ENCODE measurements around the gene SPATS2.

SPATS2 gene

DNA sequence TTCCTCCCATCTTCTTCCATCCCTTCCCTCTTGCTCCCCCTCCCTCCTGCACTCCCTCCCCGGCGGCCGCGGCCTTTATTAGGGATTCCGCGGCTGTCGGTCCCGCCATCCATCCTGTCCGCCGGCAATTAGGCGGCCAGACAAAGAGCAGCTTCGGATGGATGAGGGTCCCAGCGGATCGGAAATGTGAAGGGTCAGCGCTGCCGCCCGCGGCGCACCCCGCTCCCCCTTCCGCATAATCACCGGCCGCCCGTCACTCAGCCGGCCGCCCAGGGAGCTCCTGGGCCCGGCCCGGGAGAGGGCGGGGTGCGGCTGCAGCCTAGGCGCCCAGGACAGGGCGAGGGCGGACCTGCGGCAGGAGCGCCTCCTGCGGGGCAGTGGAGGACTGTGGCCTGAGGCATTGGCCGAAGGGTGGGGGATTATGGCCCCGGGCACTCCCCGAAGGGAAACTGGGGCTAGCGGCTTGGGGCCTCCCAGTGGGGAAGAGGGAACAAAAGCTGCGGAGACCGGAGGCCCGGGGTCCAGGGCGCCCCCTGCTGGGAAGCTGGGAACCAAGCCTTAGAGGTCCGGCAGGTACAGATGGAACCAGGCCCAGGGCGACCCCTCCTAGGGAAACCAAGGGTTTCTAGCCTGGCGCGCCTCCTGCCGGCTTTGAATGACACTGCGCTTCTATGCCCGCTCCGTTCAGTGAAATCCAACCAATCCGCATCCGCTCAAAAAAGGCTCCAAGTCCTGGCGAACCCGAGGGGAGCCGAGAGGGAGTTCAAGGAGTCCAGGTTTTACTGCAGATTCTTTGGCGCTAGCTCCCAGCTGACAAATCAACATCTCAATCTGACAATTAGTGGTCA lies 25.0 kb upstream of the SPATS2 start:
- TF ChIP-seq, protein P1, sequence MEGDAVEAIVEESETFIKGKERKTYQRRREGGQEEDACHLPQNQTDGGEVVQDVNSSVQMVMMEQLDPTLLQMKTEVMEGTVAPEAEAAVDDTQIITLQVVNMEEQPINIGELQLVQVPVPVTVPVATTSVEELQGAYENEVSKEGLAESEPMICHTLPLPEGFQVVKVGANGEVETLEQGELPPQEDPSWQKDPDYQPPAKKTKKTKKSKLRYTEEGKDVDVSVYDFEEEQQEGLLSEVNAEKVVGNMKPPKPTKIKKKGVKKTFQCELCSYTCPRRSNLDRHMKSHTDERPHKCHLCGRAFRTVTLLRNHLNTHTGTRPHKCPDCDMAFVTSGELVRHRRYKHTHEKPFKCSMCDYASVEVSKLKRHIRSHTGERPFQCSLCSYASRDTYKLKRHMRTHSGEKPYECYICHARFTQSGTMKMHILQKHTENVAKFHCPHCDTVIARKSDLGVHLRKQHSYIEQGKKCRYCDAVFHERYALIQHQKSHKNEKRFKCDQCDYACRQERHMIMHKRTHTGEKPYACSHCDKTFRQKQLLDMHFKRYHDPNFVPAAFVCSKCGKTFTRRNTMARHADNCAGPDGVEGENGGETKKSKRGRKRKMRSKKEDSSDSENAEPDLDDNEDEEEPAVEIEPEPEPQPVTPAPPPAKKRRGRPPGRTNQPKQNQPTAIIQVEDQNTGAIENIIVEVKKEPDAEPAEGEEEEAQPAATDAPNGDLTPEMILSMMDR (IDR thresholded peaks at IDR 0.05; ENCODE audit: low read depth, low read length, missing control alignments): peak; percentile 81
- no peak for DNase-seq (ENCODE audit: extremely low read depth, low read depth)
- H3K4me3 ChIP-seq (replicated peaks; ENCODE audit: low read depth, low read length): peak overlapping the region; percentile 29

DNA sequence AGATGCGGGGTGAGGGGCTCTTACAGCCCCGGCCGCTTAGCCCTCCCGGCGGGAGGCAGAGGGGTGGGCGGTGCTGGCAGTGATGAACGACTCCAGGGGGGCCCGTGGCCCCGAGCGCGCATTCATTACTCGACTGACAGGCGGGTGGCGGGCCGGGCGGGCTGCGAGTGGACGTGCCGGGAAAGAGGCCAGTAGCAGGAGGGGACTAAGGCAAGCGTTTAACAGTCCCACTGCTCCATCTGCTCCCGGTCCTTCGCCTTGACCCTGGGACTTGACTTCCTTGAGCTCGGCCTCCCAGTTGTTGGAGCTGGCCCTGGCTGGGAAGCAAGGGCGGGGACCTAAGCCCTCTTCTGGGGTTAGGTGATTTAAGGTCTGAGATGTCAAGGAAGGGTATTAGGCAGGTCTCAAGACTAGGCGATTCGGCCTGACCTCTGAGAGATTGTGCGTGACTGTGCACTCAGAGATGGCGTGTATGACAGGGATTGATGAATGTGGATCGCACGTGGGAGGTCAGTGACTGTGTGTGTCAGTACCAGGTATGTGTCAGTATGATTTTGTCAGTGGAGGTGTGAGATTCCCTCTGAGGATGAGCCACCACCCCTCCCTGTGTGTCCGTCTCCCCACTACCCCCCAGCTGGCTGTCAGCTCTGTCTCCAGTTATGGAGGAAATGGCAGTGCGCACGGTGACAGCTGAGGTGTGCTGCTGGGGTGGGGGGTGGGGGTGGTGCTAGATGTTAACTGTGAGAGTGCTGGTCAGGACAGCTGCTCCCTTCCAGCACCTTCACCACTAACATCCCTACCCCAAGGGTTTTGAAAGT lies 24.1 kb upstream of the SPATS2 start:
- TF ChIP-seq, protein P1 (IDR thresholded peaks at IDR 0.05; ENCODE audit: low read depth, low read length, missing control alignments): no peak
- no peak for DNase-seq (ENCODE audit: extremely low read depth, low read depth)
- peak overlapping the region; percentile 4; the same call in 1 of the 2 replicates for H3K4me3 ChIP-seq (replicated peaks; ENCODE audit: low read depth, low read length)

DNA sequence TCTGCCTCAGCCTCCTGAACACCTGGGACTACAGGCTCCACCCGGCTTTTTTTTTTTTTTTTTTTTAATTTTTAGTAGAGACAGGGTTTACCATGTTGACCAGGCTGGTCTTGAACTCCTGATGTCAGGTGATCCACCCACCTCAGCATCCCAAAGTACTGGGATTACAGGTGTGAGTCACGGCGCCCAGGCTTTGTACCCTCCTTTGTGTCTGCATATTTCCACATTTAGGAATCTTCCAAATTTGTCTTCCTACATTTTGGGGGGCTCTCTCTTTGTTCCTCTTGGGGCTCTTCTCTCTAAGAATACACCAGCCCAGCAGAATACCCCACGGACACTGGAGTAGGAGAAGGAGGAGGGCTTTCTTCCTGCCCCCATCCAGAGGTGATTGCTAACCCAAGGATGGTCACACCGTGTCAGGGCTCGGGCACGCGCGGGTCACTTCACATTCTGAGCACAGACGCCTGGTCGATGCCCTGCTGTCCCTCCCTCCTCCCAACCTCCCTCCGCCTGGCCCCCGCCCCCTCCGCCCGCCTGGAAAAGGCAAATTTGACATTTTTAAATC lies 22.7 kb upstream of the SPATS2 start:
- TF ChIP-seq, protein P1 (IDR thresholded peaks at IDR 0.05; ENCODE audit: low read depth, low read length, missing control alignments): no peak
- no peak overlapping the region for H3K4me3 ChIP-seq (replicated peaks; ENCODE audit: low read depth, low read length)
- DNase-seq (ENCODE audit: extremely low read depth, low read depth): no peak

DNA sequence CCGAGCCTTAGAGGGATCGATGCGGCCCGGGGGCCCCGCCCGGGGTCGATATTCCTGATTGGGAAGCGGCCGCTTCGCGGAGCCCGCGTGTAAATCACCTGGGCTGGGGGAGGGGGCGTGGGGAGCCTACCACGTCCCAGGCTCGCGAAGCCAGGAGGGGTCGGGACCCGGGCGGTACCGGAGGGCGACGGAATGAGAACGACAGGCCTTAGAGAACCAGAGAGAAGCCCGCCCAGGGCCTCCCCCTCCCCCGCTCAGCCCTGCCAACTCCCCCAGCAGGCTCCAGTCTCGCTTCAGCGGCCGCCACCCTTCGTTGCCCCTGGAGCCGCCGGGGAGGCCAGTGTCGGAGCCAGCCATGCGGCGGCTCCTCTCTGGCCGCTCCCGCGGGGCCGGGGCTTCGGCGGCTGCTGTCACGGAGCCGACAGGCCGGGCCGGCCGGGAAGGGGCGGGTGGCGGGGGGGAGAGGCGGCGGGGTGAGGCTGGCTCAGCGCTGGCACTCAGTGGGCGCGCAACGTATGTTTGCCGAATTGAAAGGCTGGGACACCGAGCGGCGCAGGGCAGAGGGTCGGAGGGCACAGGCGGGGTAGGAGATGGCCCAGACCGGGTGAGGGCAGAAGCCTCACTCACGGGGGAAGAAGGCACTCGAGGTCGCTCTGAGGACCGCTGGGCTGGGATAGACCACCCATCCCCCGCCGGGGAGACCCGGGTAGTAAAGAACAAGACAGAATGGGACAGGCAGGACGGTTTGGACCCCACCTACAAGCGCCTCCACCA lies 22.0 kb upstream of the SPATS2 start:
- TF ChIP-seq, protein P1 (IDR thresholded peaks at IDR 0.05; ENCODE audit: low read depth, low read length, missing control alignments): no peak
- H3K4me3 ChIP-seq (replicated peaks; ENCODE audit: low read depth, low read length): peak overlapping the region; percentile 23
- no peak for DNase-seq (ENCODE audit: extremely low read depth, low read depth)

DNA sequence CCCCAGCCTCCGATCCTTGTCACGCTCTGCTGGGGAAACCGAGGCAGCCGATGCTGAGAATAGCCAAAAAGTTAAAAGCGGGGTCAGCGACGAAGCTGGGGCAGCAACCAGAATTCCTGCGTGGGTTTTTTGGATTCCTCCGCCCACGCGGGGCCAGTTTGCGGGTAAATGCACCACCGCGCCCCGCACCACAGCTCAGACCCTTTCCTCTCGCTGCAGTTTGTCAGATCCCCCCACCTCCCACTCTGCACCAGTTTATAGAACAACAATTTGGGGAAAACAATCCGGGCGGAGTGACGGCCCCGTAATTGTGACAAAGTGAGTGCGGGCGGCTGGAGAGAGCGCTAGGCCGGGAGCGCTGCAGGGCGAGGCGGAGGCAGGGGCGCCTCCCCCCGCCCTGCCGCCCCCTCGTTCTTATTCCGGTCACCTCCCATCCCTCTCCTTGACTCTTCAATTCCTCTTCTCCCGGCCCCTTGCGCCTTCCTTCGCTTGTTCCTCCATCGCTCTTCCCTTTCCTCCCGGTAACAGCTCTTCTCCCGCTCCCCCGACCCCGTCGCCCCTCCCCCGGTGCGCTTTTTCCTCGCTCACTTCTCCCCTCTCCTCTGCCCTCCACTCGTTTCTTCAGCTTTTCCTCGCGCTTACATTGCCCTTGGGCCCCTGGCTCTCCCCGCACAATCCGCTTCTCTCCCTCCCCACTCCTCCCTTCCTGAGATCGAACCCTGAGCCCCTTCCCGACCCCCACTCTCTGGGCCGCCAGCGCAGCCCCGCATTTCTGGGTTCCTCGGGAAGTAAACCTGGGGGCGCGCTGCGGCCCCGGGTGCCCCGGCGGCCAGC lies 21.2 kb upstream of the SPATS2 start:
- TF ChIP-seq, protein P1 (IDR thresholded peaks at IDR 0.05; ENCODE audit: low read depth, low read length, missing control alignments): no peak
- peak overlapping the region; percentile 23 for H3K4me3 ChIP-seq (replicated peaks; ENCODE audit: low read depth, low read length)
- DNase-seq (ENCODE audit: extremely low read depth, low read depth): no peak

Measured in HFF-Myc (cell line).